Measurements from ENCODE around the gene HNRNPDL. TPM values are rescaled to one million over a fixed set of nuclear protein-coding genes. Genes with fewer than 3 reads are reported as not detected.
"Not testable (repeated sequence)": the region's sequence is repeated elsewhere in the genome, so short reads cannot be mapped to it uniquely, and the experiment has no call there.

HNRNPDL gene
- polyA plus RNA-seq (2011; rRNA removed) (74.1 and 154 TPM in 2 replicates), polyA minus RNA-seq (2011; rRNA and poly(A)+ RNA removed) (16.2 and 24.2 TPM in 2 replicates)

DNA sequence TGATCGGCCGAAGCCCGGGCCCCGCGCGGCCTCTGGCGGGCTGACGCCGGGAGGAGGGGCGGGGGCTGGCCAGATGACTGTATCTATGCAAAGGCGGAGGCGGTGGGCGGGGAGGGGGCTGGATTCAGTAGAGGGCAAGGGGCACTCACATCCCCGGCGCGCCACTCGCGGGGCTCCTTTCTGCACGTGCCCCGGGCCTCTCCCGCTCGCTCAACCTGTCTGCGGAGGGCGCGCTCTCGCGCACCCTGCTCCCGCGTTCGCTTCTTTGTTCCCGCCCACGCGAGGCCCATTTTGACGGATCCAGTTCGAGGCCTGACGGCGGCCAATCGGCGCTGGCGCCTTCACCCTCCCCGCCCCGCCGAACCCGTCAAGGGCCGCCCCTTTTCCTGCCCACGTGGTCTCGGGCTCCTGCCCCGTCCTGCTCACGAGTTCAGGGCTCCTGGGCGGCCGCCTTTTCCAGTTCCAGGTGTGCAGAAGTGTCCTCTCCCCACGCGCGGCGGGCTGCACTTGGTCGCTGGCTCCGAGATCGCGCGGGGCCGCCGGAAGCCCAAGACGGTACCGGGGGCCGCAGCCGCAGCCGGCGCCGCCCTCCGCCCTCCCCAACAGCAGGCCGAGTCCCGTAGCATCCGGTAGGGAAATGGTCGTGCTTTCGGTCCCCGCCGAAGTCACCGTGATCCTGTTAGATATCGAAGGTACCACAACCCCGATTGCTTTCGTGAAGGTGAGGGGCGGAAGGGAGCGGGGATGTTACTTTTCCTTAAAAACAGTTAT lies at the start of gene HNRNPDL, which contains the start of gene ENOPH1:
Gene HNRNPDL, minus strand, starts transcription at position 270 of the 771 bp plus-strand sequence. CDS start 772 bp downstream, outside the sequence.
Gene ENOPH1, plus strand, starts transcription at position 398 of the 771 bp plus-strand sequence. Its CDS starts 240 bp downstream, at position 638.
- ChIA-PET POLR2A (interaction anchor here (1.1 kb wide), 1 partner anchor 76 kb away, joined by 3 read pairs; no protein-coding TSS in a partner anchor), CTCF (interaction anchor here (1.8 to 2.2 kb wide), 2 partner anchors 10 to 70 kb away, joined by 7 to 14 read pairs; no protein-coding TSS in a partner anchor)
- peak; percentile 66 for DNase-seq (ENCODE audit: low read depth)
- no peaks in the 10 kb centered on the region for H3K27me3 ChIP-seq (ENCODE audit: control insufficient read depth, insufficient read depth, low read length)
- peaks cover 8% of the 10 kb centered on the region for H3K36me3 ChIP-seq (ENCODE audit: control insufficient read depth, insufficient read depth, low read length)
- TF ChIP-seq, protein P1, sequence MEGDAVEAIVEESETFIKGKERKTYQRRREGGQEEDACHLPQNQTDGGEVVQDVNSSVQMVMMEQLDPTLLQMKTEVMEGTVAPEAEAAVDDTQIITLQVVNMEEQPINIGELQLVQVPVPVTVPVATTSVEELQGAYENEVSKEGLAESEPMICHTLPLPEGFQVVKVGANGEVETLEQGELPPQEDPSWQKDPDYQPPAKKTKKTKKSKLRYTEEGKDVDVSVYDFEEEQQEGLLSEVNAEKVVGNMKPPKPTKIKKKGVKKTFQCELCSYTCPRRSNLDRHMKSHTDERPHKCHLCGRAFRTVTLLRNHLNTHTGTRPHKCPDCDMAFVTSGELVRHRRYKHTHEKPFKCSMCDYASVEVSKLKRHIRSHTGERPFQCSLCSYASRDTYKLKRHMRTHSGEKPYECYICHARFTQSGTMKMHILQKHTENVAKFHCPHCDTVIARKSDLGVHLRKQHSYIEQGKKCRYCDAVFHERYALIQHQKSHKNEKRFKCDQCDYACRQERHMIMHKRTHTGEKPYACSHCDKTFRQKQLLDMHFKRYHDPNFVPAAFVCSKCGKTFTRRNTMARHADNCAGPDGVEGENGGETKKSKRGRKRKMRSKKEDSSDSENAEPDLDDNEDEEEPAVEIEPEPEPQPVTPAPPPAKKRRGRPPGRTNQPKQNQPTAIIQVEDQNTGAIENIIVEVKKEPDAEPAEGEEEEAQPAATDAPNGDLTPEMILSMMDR (IDR thresholded peaks at IDR 0.05; ENCODE audit: insufficient read depth, low read depth, low read length): no peak
- H3K4me3 ChIP-seq (ENCODE audit: low read depth, low read length): peak within 1 kb of the TSS; percentile 99

DNA sequence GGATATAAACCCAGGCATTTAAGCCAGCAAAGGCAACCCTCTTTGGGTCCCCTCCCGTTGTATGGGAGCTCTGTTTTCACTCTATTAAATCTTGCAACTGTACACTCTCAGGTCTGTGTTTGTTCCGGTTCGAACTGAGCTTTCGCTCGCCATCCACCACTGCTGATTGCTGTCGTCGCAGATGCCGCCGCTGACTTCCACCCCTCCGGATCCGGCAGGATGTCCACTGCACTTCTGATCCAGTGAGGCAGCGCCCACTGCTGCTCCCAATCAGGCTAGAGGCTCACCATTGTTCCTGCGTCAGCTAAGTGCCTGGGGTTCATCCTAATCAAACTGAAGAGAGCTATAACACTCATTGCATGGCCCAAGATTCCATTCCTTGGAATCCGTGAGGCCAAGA lies 49.3 kb upstream of the HNRNPDL start:
- no peaks in the 10 kb centered on the region for H3K27me3 ChIP-seq (ENCODE audit: control insufficient read depth, insufficient read depth, low read length)
- no peaks in the 10 kb centered on the region for H3K36me3 ChIP-seq (ENCODE audit: control insufficient read depth, insufficient read depth, low read length)
- ChIA-PET POLR2A (no interaction called here), CTCF (no interaction called here)
- DNase-seq (ENCODE audit: low read depth): no peak
- TF ChIP-seq, protein P1 (IDR thresholded peaks at IDR 0.05; ENCODE audit: insufficient read depth, low read depth, low read length): no peak
- H3K4me3 ChIP-seq (ENCODE audit: low read depth, low read length): no peak overlapping the region

DNA sequence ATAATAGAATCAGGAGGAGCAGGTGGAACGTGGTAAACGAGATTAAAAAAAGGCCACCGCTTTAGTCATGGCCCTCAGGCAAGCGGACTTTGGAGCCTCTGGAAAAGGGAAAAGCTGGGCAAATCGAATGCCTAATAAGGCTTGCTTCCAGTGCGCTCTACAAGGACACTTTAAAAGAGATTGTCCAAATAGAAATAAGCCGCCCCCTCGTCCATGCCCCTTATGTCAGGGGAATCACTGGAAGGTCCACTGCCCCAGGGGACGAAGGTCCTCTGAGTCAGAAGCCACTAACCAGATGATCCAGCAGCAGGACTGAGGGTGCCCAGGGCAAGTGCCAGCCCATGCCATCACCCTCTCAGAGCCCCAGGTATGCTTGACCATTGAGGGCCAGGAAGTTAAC lies 47.2 kb upstream of the HNRNPDL start:
- DNase-seq (ENCODE audit: low read depth); CTCF ChIA-PET; H3K27me3 ChIP-seq (ENCODE audit: control insufficient read depth, insufficient read depth, low read length); H3K4me3 ChIP-seq (ENCODE audit: low read depth, low read length); H3K36me3 ChIP-seq (ENCODE audit: control insufficient read depth, insufficient read depth, low read length); POLR2A ChIA-PET: not testable (repeated sequence)

DNA sequence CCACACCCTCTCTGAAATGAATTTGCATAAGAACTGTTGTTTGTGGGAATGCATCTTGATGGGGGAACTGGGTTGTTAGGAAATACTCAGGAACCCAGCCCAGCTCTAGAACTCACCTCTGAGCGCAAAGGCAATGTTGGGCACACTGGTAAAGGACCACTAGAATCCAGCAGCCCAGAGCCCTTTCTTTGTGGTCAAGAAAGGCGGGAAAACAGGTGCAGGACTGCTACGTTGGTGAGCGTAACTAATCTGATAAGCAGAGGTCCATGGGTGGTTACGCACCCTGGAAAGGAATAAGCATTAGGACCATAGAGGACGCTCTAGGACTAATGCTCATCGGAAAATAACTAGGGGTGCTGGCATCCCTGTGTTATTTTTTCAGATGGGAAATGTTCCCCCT lies 45.7 kb upstream of the HNRNPDL start:
- H3K4me3 ChIP-seq (ENCODE audit: low read depth, low read length); POLR2A ChIA-PET; H3K36me3 ChIP-seq (ENCODE audit: control insufficient read depth, insufficient read depth, low read length); DNase-seq (ENCODE audit: low read depth); CTCF ChIA-PET; H3K27me3 ChIP-seq (ENCODE audit: control insufficient read depth, insufficient read depth, low read length): not testable (repeated sequence)

DNA sequence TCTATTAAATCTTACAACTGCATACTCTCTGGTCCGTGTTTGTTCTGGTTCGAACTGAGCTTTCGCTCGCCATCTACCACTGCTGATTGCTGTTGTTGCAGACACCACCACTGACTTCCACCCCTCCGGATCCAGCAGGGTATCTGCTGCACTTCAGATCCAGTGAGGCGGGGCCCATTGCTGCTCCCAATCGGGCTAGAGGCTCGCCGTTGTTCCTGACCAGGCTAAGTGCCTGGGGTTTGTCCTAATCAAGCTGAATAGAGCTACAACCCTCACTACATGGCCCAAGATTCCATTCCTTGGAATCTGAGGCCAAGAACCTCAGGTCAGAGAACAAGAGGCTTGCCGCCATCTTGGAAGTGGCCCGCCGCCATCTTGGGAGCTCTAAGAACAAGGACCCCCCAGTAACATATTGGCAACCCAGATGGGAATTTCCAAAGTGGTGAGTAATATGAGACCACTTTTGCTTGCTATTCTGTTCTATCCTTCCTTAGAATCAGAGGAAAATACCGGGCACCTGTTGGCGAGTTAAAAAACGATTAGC lies 43.4 kb upstream of the HNRNPDL start:
- POLR2A ChIA-PET: no interaction called here
- Histone ChIP-seq H3K4me3 (ENCODE audit: low read depth, low read length) (no peak overlapping the region), H3K36me3 (ENCODE audit: control insufficient read depth, insufficient read depth, low read length) (no peaks in the 10 kb centered on the region), H3K27me3 (ENCODE audit: control insufficient read depth, insufficient read depth, low read length) (no peaks in the 10 kb centered on the region)
- DNase-seq (ENCODE audit: low read depth): no peak
- CTCF ChIA-PET: no interaction called here
- TF ChIP-seq, protein P1 (IDR thresholded peaks at IDR 0.05; ENCODE audit: insufficient read depth, low read depth, low read length): no peak

DNA sequence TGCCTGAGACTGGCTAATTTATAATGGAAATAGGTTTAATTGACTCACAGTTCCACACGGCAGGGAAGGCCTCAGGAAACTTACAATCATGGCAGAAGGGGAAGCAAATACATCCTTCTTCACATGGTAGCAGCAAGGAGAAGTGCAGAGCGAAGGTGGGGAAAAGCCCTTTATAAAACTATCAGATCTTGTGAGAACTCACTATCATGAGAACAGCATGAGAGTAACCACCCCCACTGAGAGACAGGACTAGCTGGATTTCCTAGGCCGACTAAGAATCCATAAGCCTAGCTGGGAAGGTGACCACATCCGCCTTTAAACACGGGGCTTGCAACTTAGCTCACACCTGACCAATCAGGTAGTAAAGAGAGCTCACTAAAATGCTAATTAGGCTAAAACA lies 42.8 kb upstream of the HNRNPDL start:
- H3K4me3 ChIP-seq (ENCODE audit: low read depth, low read length); H3K36me3 ChIP-seq (ENCODE audit: control insufficient read depth, insufficient read depth, low read length); POLR2A ChIA-PET; CTCF ChIA-PET; DNase-seq (ENCODE audit: low read depth); H3K27me3 ChIP-seq (ENCODE audit: control insufficient read depth, insufficient read depth, low read length): not testable (repeated sequence)

Measured in BJ (cell line).